Astrocyte of the cerebellum (primary cell): ENCODE measurements around the gene ISYNA1.

ENCODE experiments used
- DNase-seq: peaks from one replicate; pipeline ENCODE4 v3.0.0-alpha.2; 2011; ENCODE audit warnings: low read depth
- H3K4me3 ChIP-seq: 2 replicates; pipeline ENCODE4 v1.5.1; 2011; ENCODE audit warnings: mild to moderate bottlenecking, low read depth, low read length, moderate library complexity
- CTCF ChIP-seq: IDR thresholded peaks from 2 replicates; pipeline ENCODE4 v1.5.1; 2012; ENCODE audit warnings: low read length, low read depth, moderate library complexity, mild to moderate bottlenecking; ENCODE audit errors: missing control alignments
- in situ Hi-C: cut with HindIII; loops from 2 replicates; pipeline ENCODE4 v1.10.0; 2017; ENCODE audit warnings: low sequenced_read_pairs

Gene ISYNA1

GRCh38 chr19:18460900-18461299, 23.0 kb upstream of the ISYNA1 start:
- DNase-seq = no peak
- TF ChIP-seq CTCF = no peak
- in situ Hi-C loops = no loop called here
- no peak overlapping the region for H3K4me3 ChIP-seq

- in situ Hi-C loops = no loop called here
- no peak for TF ChIP-seq CTCF
- no peak overlapping the region for H3K4me3 ChIP-seq
- no peak for DNase-seq
Observed at GRCh38 chr19:18457483-18458331, 19.8 kb upstream of the ISYNA1 start.

- in situ Hi-C loops = no loop called here
- no peak overlapping the region for H3K4me3 ChIP-seq
- DNase-seq = no peak
- no peak for TF ChIP-seq CTCF
Observed at GRCh38 chr19:18456974-18457373, 19.0 kb upstream of the ISYNA1 start.

GRCh38 chr19:18456279-18456678, 18.3 kb upstream of the ISYNA1 start:
- no peak for DNase-seq
- no peak overlapping the region for H3K4me3 ChIP-seq
- in situ Hi-C loops = no loop called here
- TF ChIP-seq CTCF = no peak

GRCh38 chr19:18453269-18454024, 15.5 kb upstream of the ISYNA1 start:
- in situ Hi-C loops = no loop called here
- DNase-seq = no peak
- H3K4me3 ChIP-seq = no peak overlapping the region
- no peak for TF ChIP-seq CTCF

GRCh38 chr19:18452386-18452785, 14.5 kb upstream of the ISYNA1 start:
- no peak overlapping the region for H3K4me3 ChIP-seq
- TF ChIP-seq CTCF = no peak
- no peak for DNase-seq
- in situ Hi-C loops = no loop called here
